ENCODE measurements around the gene ADGRB3. TPM values are rescaled to one million over a fixed set of nuclear protein-coding genes. Genes with fewer than 3 reads are reported as not detected.

Gene ADGRB3
- total and polyA plus RNA-seq, 10 of the 15 experiments (the other 5 are each of a cell fraction or from before 2014, with no cell fraction given), result 0.03 to 0.06 TPM; not detected in 8

DNA sequence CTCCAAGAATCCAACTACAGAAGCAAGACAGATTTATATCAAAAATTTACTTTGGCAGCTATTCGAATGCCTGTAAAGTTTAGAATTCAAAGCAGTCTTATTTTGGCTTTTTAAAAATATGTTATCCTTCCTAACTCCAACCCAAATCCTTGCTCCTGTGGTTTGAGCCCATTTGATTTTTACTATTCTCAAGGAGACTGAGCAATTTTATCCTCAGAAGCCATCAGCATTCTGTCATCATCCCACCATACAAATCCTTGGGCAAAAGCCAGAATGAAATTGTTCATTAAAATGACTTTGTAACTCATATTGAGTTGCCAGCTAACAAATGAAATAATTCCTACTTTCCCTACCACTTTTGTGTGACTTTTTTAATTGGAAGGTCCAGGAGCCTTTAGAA, 392.8 kb downstream of the ADGRB3 start:
- intact Hi-C loops (cut with micrococcal nuclease; ENCODE audit: unreplicated experiment) (no loop called here), in situ Hi-C loops (cut with MboI) (no loop called here)
- CTCF ChIA-PET, result no interaction called here
- H3K79me2 ChIP-seq (ENCODE audit: control insufficient read depth, insufficient read depth, low read length), result no peaks in the 10 kb centered on the region
- H3K36me3 ChIP-seq (ENCODE audit: control insufficient read depth in 2 of 2, insufficient read depth in 2 of 2, low read length in 1 of 2), result no peaks in the 10 kb centered on the region
- BruUV-seq (replicated peaks), result no TSS peak
- DNase-seq (ENCODE audit: low read depth, low spot score) (no peak), FAIRE-seq (no peak), ATAC-seq (no peak)
- H3K4me2 ChIP-seq (ENCODE audit: control insufficient read depth, insufficient read depth), result no peak overlapping the region
- WGBS (ENCODE audit: insufficient coverage, insufficient replicate concordance, low lambda C conversion rate, missing lambda C conversion rate), result 0% methylated on average over 1 of the region's 1 CpG
- H3K9me3 ChIP-seq (replicated peaks; ENCODE audit: control insufficient read depth, insufficient read depth, low read length), result no peaks in the 10 kb centered on the region
- no peaks in the 10 kb centered on the region for H3K27me3 ChIP-seq (replicated peaks in 1 of 2; ENCODE audit: control insufficient read depth in 2 of 2, insufficient read depth in 2 of 2, low read length in 1 of 2)
- no peaks in the 10 kb centered on the region for H3K4me1 ChIP-seq (ENCODE audit: control insufficient read depth, insufficient read depth, low read length)
- H3K4me3 ChIP-seq, result no peak overlapping the region
- H2AFZ ChIP-seq (ENCODE audit: control insufficient read depth, low read depth, low read length), result no peak overlapping the region
- H4K20me1 ChIP-seq (ENCODE audit: control insufficient read depth, insufficient read depth), result no peaks in the 10 kb centered on the region
- H3K9ac ChIP-seq (ENCODE audit: control insufficient read depth, insufficient read depth, low read length), result no peak overlapping the region
- SMC1A ChIA-PET (ENCODE audit: uncharacterized antibody, unreplicated experiment), result no interaction called here
- POLR2A ChIA-PET, result no interaction called here
- no peak overlapping the region for H3K27ac ChIP-seq (ENCODE audit: control insufficient read depth, insufficient read depth)
- RAD21 ChIA-PET (ENCODE audit: unreplicated experiment), result no interaction called here
- TF ChIP-seq BMI1 (IDR thresholded peaks at IDR 0.05; ENCODE audit: borderline replicate concordance), result no peak
- TF ChIP-seq, protein P1, sequence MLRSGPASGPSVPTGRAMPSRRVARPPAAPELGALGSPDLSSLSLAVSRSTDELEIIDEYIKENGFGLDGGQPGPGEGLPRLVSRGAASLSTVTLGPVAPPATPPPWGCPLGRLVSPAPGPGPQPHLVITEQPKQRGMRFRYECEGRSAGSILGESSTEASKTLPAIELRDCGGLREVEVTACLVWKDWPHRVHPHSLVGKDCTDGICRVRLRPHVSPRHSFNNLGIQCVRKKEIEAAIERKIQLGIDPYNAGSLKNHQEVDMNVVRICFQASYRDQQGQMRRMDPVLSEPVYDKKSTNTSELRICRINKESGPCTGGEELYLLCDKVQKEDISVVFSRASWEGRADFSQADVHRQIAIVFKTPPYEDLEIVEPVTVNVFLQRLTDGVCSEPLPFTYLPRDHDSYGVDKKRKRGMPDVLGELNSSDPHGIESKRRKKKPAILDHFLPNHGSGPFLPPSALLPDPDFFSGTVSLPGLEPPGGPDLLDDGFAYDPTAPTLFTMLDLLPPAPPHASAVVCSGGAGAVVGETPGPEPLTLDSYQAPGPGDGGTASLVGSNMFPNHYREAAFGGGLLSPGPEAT (IDR thresholded peaks at IDR 0.05; ENCODE audit: low read depth), result no peak
- TF ChIP-seq ZSCAN29 (IDR thresholded peaks at IDR 0.05), result no peak
- no peak for TF ChIP-seq POLR2A (IDR thresholded peaks at IDR 0.05; ENCODE audit: low read depth, low read length)
- TF ChIP-seq NR2F1 (conservative IDR thresholded peaks at IDR 0.05), result no peak
- TF ChIP-seq, protein P2, sequence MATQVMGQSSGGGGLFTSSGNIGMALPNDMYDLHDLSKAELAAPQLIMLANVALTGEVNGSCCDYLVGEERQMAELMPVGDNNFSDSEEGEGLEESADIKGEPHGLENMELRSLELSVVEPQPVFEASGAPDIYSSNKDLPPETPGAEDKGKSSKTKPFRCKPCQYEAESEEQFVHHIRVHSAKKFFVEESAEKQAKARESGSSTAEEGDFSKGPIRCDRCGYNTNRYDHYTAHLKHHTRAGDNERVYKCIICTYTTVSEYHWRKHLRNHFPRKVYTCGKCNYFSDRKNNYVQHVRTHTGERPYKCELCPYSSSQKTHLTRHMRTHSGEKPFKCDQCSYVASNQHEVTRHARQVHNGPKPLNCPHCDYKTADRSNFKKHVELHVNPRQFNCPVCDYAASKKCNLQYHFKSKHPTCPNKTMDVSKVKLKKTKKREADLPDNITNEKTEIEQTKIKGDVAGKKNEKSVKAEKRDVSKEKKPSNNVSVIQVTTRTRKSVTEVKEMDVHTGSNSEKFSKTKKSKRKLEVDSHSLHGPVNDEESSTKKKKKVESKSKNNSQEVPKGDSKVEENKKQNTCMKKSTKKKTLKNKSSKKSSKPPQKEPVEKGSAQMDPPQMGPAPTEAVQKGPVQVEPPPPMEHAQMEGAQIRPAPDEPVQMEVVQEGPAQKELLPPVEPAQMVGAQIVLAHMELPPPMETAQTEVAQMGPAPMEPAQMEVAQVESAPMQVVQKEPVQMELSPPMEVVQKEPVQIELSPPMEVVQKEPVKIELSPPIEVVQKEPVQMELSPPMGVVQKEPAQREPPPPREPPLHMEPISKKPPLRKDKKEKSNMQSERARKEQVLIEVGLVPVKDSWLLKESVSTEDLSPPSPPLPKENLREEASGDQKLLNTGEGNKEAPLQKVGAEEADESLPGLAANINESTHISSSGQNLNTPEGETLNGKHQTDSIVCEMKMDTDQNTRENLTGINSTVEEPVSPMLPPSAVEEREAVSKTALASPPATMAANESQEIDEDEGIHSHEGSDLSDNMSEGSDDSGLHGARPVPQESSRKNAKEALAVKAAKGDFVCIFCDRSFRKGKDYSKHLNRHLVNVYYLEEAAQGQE (IDR thresholded peaks at IDR 0.05; ENCODE audit: low read depth, low read length), result no peak
- TF ChIP-seq CBFB (IDR thresholded peaks at IDR 0.05; ENCODE audit: low read depth), result no peak
- TF ChIP-seq, protein P3, sequence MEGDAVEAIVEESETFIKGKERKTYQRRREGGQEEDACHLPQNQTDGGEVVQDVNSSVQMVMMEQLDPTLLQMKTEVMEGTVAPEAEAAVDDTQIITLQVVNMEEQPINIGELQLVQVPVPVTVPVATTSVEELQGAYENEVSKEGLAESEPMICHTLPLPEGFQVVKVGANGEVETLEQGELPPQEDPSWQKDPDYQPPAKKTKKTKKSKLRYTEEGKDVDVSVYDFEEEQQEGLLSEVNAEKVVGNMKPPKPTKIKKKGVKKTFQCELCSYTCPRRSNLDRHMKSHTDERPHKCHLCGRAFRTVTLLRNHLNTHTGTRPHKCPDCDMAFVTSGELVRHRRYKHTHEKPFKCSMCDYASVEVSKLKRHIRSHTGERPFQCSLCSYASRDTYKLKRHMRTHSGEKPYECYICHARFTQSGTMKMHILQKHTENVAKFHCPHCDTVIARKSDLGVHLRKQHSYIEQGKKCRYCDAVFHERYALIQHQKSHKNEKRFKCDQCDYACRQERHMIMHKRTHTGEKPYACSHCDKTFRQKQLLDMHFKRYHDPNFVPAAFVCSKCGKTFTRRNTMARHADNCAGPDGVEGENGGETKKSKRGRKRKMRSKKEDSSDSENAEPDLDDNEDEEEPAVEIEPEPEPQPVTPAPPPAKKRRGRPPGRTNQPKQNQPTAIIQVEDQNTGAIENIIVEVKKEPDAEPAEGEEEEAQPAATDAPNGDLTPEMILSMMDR (IDR thresholded peaks at IDR 0.05 in 2 of 3, conservative IDR thresholded peaks at IDR 0.05 in 1 of 3; ENCODE audit: control insufficient read depth in 2 of 3, extremely low read depth in 1 of 3, insufficient read depth in 1 of 3, low read depth in 3 of 3, low read length in 3 of 3), result no peak
- TF ChIP-seq, protein P4, sequence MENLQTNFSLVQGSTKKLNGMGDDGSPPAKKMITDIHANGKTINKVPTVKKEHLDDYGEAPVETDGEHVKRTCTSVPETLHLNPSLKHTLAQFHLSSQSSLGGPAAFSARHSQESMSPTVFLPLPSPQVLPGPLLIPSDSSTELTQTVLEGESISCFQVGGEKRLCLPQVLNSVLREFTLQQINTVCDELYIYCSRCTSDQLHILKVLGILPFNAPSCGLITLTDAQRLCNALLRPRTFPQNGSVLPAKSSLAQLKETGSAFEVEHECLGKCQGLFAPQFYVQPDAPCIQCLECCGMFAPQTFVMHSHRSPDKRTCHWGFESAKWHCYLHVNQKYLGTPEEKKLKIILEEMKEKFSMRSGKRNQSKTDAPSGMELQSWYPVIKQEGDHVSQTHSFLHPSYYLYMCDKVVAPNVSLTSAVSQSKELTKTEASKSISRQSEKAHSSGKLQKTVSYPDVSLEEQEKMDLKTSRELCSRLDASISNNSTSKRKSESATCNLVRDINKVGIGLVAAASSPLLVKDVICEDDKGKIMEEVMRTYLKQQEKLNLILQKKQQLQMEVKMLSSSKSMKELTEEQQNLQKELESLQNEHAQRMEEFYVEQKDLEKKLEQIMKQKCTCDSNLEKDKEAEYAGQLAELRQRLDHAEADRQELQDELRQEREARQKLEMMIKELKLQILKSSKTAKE (IDR thresholded peaks at IDR 0.05; ENCODE audit: low read depth, poor library complexity, severe bottlenecking), result no peak
- no peak for TF ChIP-seq FOS (IDR thresholded peaks at IDR 0.05; ENCODE audit: borderline replicate concordance, extremely low read depth, insufficient read length)
- TF ChIP-seq, protein P5, sequence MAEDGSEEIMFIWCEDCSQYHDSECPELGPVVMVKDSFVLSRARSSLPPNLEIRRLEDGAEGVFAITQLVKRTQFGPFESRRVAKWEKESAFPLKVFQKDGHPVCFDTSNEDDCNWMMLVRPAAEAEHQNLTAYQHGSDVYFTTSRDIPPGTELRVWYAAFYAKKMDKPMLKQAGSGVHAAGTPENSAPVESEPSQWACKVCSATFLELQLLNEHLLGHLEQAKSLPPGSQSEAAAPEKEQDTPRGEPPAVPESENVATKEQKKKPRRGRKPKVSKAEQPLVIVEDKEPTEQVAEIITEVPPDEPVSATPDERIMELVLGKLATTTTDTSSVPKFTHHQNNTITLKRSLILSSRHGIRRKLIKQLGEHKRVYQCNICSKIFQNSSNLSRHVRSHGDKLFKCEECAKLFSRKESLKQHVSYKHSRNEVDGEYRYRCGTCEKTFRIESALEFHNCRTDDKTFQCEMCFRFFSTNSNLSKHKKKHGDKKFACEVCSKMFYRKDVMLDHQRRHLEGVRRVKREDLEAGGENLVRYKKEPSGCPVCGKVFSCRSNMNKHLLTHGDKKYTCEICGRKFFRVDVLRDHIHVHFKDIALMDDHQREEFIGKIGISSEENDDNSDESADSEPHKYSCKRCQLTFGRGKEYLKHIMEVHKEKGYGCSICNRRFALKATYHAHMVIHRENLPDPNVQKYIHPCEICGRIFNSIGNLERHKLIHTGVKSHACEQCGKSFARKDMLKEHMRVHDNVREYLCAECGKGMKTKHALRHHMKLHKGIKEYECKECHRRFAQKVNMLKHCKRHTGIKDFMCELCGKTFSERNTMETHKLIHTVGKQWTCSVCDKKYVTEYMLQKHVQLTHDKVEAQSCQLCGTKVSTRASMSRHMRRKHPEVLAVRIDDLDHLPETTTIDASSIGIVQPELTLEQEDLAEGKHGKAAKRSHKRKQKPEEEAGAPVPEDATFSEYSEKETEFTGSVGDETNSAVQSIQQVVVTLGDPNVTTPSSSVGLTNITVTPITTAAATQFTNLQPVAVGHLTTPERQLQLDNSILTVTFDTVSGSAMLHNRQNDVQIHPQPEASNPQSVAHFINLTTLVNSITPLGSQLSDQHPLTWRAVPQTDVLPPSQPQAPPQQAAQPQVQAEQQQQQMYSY (CRISPR knock-in tag; IDR thresholded peaks at IDR 0.05), result no peak
- TF ChIP-seq ATF7 (IDR thresholded peaks at IDR 0.05; ENCODE audit: low read depth), result no peak
